T-helper 1 cell treated with Interleukin-12 subunit alpha and Interleukin-12 subunit beta and Interleukin-4 antibody, amounts not matched to agents 30 μg/mL and 1 μg/mL, for 36 hours (primary cell): Measurements from ENCODE around the gene HBG1.
"Not testable (repeated sequence)": the region's sequence is repeated elsewhere in the genome, so short reads cannot be mapped to it uniquely, and the experiment has no call there.

Experiments
- H3K27ac Mint-ChIP-seq: one replicate; pipeline ENCODE4 v1.8.0; 2021; ENCODE audit warnings: mild to moderate bottlenecking, mixed read lengths
- H3K27me3 Mint-ChIP-seq: one replicate; pipeline ENCODE4 v1.8.0; 2021; ENCODE audit warnings: low read depth, mixed read lengths
- H3K36me3 Mint-ChIP-seq: one replicate; pipeline ENCODE4 v1.8.0; 2021; ENCODE audit warnings: low read depth, mixed read lengths
- H3K4me1 Mint-ChIP-seq: one replicate; pipeline ENCODE4 v1.8.0; 2021; ENCODE audit warnings: low read depth, mixed read lengths
- H3K4me3 Mint-ChIP-seq: one replicate; pipeline ENCODE4 v1.8.0; 2021; ENCODE audit warnings: mild to moderate bottlenecking, moderate library complexity, mixed read lengths
- H3K9me3 Mint-ChIP-seq: one replicate; pipeline ENCODE4 v1.8.0; 2021; ENCODE audit warnings: mixed read lengths

HBG1 gene

GRCh38 chr11:5265832-5266231, 16.2 kb upstream of the HBG1 start:
- Mint-ChIP-seq H3K36me3 (no peaks in the 10 kb centered on the region), H3K4me1 (no peaks in the 10 kb centered on the region)

GRCh38 chr11:5258543-5259262, 9.0 kb upstream of the HBG1 start:
- Mint-ChIP-seq H3K9me3 (no peaks in the 10 kb centered on the region), H3K4me1 (no peaks in the 10 kb centered on the region), H3K36me3 (no peaks in the 10 kb centered on the region), H3K4me3 (no peak overlapping the region), H3K27me3 (peaks cover 3% of the 10 kb centered on the region), H3K27ac (no peak overlapping the region)

More at GRCh38 chr11:5265832-5266231, 16.2 kb upstream of the HBG1 start:
- Mint-ChIP-seq H3K27me3 (peaks cover 3% of the 10 kb centered on the region), H3K27ac (no peak overlapping the region), H3K9me3 (no peaks in the 10 kb centered on the region), H3K4me3 (no peak overlapping the region)

- no peaks in the 10 kb centered on the region for H3K36me3 Mint-ChIP-seq
- H3K4me3 Mint-ChIP-seq: no peak overlapping the region
- no peaks in the 10 kb centered on the region for H3K4me1 Mint-ChIP-seq
- H3K9me3 Mint-ChIP-seq: no peaks in the 10 kb centered on the region
- H3K27me3 Mint-ChIP-seq: no peaks in the 10 kb centered on the region
- no peak overlapping the region for H3K27ac Mint-ChIP-seq
These were observed 7.6 kb upstream of the HBG1 start for GRCh38 chr11:5257296-5257695.

- H3K27me3 Mint-ChIP-seq, H3K4me3 Mint-ChIP-seq, H3K4me1 Mint-ChIP-seq: not testable (repeated sequence)
These were observed 5.2 kb upstream of the HBG1 start, which contains the start of gene HBG2 for GRCh38 chr11:5254646-5255413. TSS of gene HBG2 (minus strand) at chr11:5254781. CDS start at chr11:5254728, 53 bp downstream.

GRCh38 chr11:5254023-5254422, 4.4 kb upstream of the HBG1 start:
- H3K9me3 Mint-ChIP-seq, H3K4me1 Mint-ChIP-seq, H3K27ac Mint-ChIP-seq, H3K36me3 Mint-ChIP-seq, H3K27me3 Mint-ChIP-seq, H3K4me3 Mint-ChIP-seq: not testable (repeated sequence)

More at GRCh38 chr11:5254646-5255413, 5.2 kb upstream of the HBG1 start, which contains the start of gene HBG2:
- not testable (repeated sequence) for H3K27ac Mint-ChIP-seq, H3K9me3 Mint-ChIP-seq, H3K36me3 Mint-ChIP-seq

GRCh38 chr11:5253440-5253839, 3.8 kb upstream of the HBG1 start:
- H3K4me1 Mint-ChIP-seq, H3K9me3 Mint-ChIP-seq, H3K27me3 Mint-ChIP-seq, H3K27ac Mint-ChIP-seq, H3K36me3 Mint-ChIP-seq, H3K4me3 Mint-ChIP-seq: not testable (repeated sequence)

GRCh38 chr11:5252919-5253265, 3.2 kb upstream of the HBG1 start:
- no peaks in the 10 kb centered on the region for H3K27me3 Mint-ChIP-seq
- H3K27ac Mint-ChIP-seq: no peak overlapping the region
- H3K9me3 Mint-ChIP-seq: no peaks in the 10 kb centered on the region
- H3K36me3 Mint-ChIP-seq: no peaks in the 10 kb centered on the region
- no peak overlapping the region for H3K4me3 Mint-ChIP-seq
- no peaks in the 10 kb centered on the region for H3K4me1 Mint-ChIP-seq

- H3K9me3 Mint-ChIP-seq: no peaks in the 10 kb centered on the region
- H3K27me3 Mint-ChIP-seq: peaks cover 3% of the 10 kb centered on the region
- no peaks in the 10 kb centered on the region for H3K36me3 Mint-ChIP-seq
- no peak overlapping the region for H3K27ac Mint-ChIP-seq
- no peaks in the 10 kb centered on the region for H3K4me1 Mint-ChIP-seq
- no peak overlapping the region for H3K4me3 Mint-ChIP-seq
These were observed 2.7 kb upstream of the HBG1 start for GRCh38 chr11:5252192-5252918.

GRCh38 chr11:5251746-5252145, 2.1 kb upstream of the HBG1 start:
- Mint-ChIP-seq H3K4me3 (no peak overlapping the region), H3K4me1 (no peaks in the 10 kb centered on the region), H3K36me3 (no peaks in the 10 kb centered on the region), H3K9me3 (no peaks in the 10 kb centered on the region), H3K27me3 (peaks cover 3% of the 10 kb centered on the region), H3K27ac (no peak overlapping the region)

GRCh38 chr11:5250543-5251204, 1.0 kb upstream of the HBG1 start:
- no peak overlapping the region for H3K27ac Mint-ChIP-seq
- H3K9me3 Mint-ChIP-seq: no peaks in the 10 kb centered on the region
- H3K36me3 Mint-ChIP-seq: no peaks in the 10 kb centered on the region
- H3K4me1 Mint-ChIP-seq: no peaks in the 10 kb centered on the region
- H3K27me3 Mint-ChIP-seq: peaks cover 3% of the 10 kb centered on the region
- no peak overlapping the region for H3K4me3 Mint-ChIP-seq

GRCh38 chr11:5248498-5248897, 1.2 kb downstream of the HBG1 start:
- not testable (repeated sequence) for H3K27me3 Mint-ChIP-seq, H3K36me3 Mint-ChIP-seq, H3K9me3 Mint-ChIP-seq, H3K4me1 Mint-ChIP-seq, H3K27ac Mint-ChIP-seq, H3K4me3 Mint-ChIP-seq

- Mint-ChIP-seq H3K4me3 (no peak overlapping the region), H3K27ac (no peak overlapping the region), H3K9me3 (no peaks in the 10 kb centered on the region), H3K36me3 (no peaks in the 10 kb centered on the region), H3K4me1 (no peaks in the 10 kb centered on the region), H3K27me3 (peaks cover 3% of the 10 kb centered on the region)
These were observed 2.0 kb downstream of the HBG1 start for GRCh38 chr11:5247472-5248192.

- Mint-ChIP-seq H3K36me3 (no peaks in the 10 kb centered on the region), H3K4me3 (no peak overlapping the region), H3K27me3 (peaks cover 3% of the 10 kb centered on the region), H3K27ac (no peak overlapping the region), H3K4me1 (no peaks in the 10 kb centered on the region), H3K9me3 (no peaks in the 10 kb centered on the region)
These were observed 2.7 kb downstream of the HBG1 start for GRCh38 chr11:5246772-5247471.
